ENCODE measurements around the gene SLC5A1.
"Not testable (repeated sequence)": the region's sequence is repeated elsewhere in the genome, so short reads cannot be mapped to it uniquely, and the experiment has no call there.

GRCh38 chr22:32147128-32147527 is 104.1 kb downstream of the SLC5A1 start:
- TF ChIP-seq EZH2 (IDR thresholded peaks at IDR 0.05; ENCODE audit: borderline replicate concordance, low read length); CTCF (conservative IDR thresholded peaks at IDR 0.05 in 1 of 2, IDR thresholded peaks at IDR 0.05 in 1 of 2; ENCODE audit: extremely low read depth in 1 of 2, insufficient read depth in 1 of 2, low read depth in 1 of 2, low read length in 2 of 2): not testable (repeated sequence)

Data from mammary epithelial cell (primary cell).